Neural progenitor cell (in vitro differentiated cells): ENCODE data around the gene LIPG. TPM values are rescaled to one million over a fixed set of nuclear protein-coding genes. Genes with fewer than 3 reads are reported as not detected.
A peak's percentile ranks its signal among the peaks of the same experiment; 100 is the strongest.

Source experiments
- DNase-seq: peaks from one replicate; pipeline ENCODE4 v3.0.0-alpha.2; 2016; ENCODE audit warnings: low spot score
- H2AFZ ChIP-seq: fragments of 200-600 bp; sonication (generic); replicated peaks from 2 replicates; pipeline ENCODE4 v1.6.1; 2016; ENCODE audit warnings: antibody characterized with exemption
- H3F3A ChIP-seq: fragments of 200-600 bp; sonication (generic); 2 replicates; pipeline ENCODE4 v1.6.1; 2016; ENCODE audit warnings: antibody characterized with exemption, low read depth
- H3K27ac ChIP-seq: fragments of 200-600 bp; sonication (generic); 2 replicates; pipeline ENCODE4 v1.5.1; 2016; ENCODE audit warnings: mild to moderate bottlenecking
- H3K27me3 ChIP-seq: fragments of 200-600 bp; sonication (generic); 2 replicates; pipeline ENCODE4 v1.6.1; 2016; ENCODE audit warnings: mild to moderate bottlenecking, moderate library complexity
- H3K36me3 ChIP-seq: fragments of 200-600 bp; sonication (generic); 2 replicates; pipeline ENCODE4 v1.5.1; 2016
- H3K4me1 ChIP-seq: fragments of 200-600 bp; sonication (generic); 2 replicates; pipeline ENCODE4 v1.6.1; 2016; ENCODE audit warnings: mixed run types
- H3K4me2 ChIP-seq: fragments of 200-600 bp; sonication (generic); 2 replicates; pipeline ENCODE4 v1.6.1; 2016
- H3K4me3 ChIP-seq: fragments of 200-600 bp; sonication (generic); 2 replicates; pipeline ENCODE4 v1.5.1; 2016
- H3K79me2 ChIP-seq: fragments of 200-600 bp; sonication (generic); 2 replicates; pipeline ENCODE4 v1.6.1; 2016; ENCODE audit warnings: low read depth
- H3K9ac ChIP-seq: fragments of 200-600 bp; sonication (generic); 2 replicates; pipeline ENCODE4 v1.6.1; 2016
- H3K9me3 ChIP-seq: fragments of 200-600 bp; sonication (generic); 2 replicates; pipeline ENCODE4 v1.5.1; 2016; ENCODE audit warnings: low read depth
- H4K20me1 ChIP-seq: fragments of 200-600 bp; sonication (generic); 2 replicates; pipeline ENCODE4 v1.6.1; 2016; ENCODE audit warnings: low read depth
- H3K27ac Mint-ChIP-seq: 3 replicates; pipeline ENCODE4 v1.8.0; 2021; ENCODE audit warnings: mixed read lengths
- H3K27me3 Mint-ChIP-seq: 2 replicates; pipeline ENCODE4 v1.8.0; 2022; ENCODE audit warnings: low read depth, mild to moderate bottlenecking, inconsistent platforms, moderate library complexity, mixed read lengths; ENCODE audit not compliant: insufficient read depth
- H3K36me3 Mint-ChIP-seq: 3 replicates; pipeline ENCODE4 v1.8.0; 2021; ENCODE audit warnings: mixed read lengths
- H3K4me1 Mint-ChIP-seq: 3 replicates; pipeline ENCODE4 v1.8.0; 2021; ENCODE audit warnings: mixed read lengths
- H3K4me3 Mint-ChIP-seq: 3 replicates; pipeline ENCODE4 v1.8.0; 2021; ENCODE audit warnings: mild to moderate bottlenecking, moderate library complexity, mixed read lengths
- H3K9me3 Mint-ChIP-seq: 3 replicates; pipeline ENCODE4 v1.8.0; 2020; ENCODE audit warnings: mixed read lengths
- EZH2 ChIP-seq: fragments of 200-600 bp; sonication (generic); IDR thresholded peaks from 2 replicates; pipeline ENCODE4 v1.6.1; 2017; ENCODE audit warnings: antibody characterized with exemption, mild to moderate bottlenecking, moderate library complexity
- EZH2phosphoT487 ChIP-seq: fragments of 200-600 bp; sonication (generic); IDR thresholded peaks from 2 replicates; pipeline ENCODE4 v1.6.1; 2017; ENCODE audit warnings: antibody characterized with exemption
- total RNA-seq: library from RNA; depleted of rRNA; stranded (reverse); fragments of >200 nt; gene quantifications from 2 replicates; pipeline ENCODE4 v1.2.3, GENCODE V29; 2015; ENCODE audit warnings: low replicate concordance
- TF ChIP-seq, protein P1 (sequence below): fragments of 200-600 bp; sonication (generic); IDR thresholded peaks from 2 replicates; pipeline ENCODE4 v1.5.1; 2017; ENCODE audit warnings: antibody characterized with exemption, mild to moderate bottlenecking

The LIPG gene
- total RNA-seq, 1 donor from 2014 or later = 3.7 TPM

DNA sequence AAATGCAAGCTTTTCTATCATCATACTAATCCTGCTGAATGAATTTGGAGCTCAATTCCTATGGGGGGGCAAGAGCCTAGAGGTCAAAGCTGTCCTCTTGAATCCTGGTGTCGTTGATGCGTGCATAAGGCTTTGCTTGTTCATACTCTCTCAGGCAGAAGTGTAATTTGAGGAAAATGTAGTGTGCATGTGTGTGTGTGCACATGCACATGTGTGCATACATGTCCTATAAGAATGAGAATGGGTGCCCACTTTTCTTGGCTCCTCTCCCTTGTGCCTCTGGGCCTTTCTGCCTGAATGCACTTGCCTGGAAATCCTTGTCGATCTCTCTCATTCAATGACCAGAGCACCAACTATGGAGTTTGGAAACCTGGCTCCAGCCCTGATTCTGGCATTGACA lies 46.3 kb upstream of the LIPG start:
- no peak for TF ChIP-seq EZH2phosphoT487
- H3K27me3 Mint-ChIP-seq = peaks cover 16% of the 10 kb centered on the region
- Histone ChIP-seq H3K27ac (no peak overlapping the region), H3K9me3 (no peaks in the 10 kb centered on the region), H3K36me3 (no peaks in the 10 kb centered on the region), H2AFZ (no peak overlapping the region), H3K4me2 (no peak overlapping the region), H3K27me3 (no peaks in the 10 kb centered on the region), H3K4me3 (no peak overlapping the region), H3F3A (peaks cover 27% of the 10 kb centered on the region), H3K79me2 (no peaks in the 10 kb centered on the region), H4K20me1 (peaks cover 1% of the 10 kb centered on the region), H3K4me1 (peaks cover 19% of the 10 kb centered on the region), H3K9ac (no peak overlapping the region)
- peaks cover 53% of the 10 kb centered on the region for H3K4me1 Mint-ChIP-seq
- no peaks in the 10 kb centered on the region for H3K9me3 Mint-ChIP-seq
- H3K4me3 Mint-ChIP-seq = peak overlapping the region; percentile 5
- H3K27ac Mint-ChIP-seq = peak overlapping the region; percentile 39
- H3K36me3 Mint-ChIP-seq = no peaks in the 10 kb centered on the region
- no peak for DNase-seq

DNA sequence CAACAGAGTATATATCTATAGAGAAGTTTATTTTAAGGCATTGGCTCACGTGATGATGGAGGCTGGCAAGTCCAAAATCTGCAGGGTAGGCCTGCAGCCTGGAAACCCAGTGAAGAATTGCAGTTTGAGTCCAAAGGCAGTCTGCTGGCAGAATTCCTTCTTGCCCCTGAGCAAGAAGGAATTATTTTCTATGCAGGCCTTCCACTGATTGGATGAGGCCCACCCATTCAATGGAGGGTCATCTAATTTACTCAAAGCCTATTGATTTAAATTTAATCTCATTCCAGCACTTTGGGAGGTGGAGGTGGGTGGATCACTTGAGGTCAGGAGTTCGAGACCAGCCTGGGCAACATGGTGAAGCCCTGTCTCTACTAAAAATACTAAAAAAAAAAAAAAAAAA lies 44.4 kb upstream of the LIPG start:
- TF ChIP-seq, protein P1, sequence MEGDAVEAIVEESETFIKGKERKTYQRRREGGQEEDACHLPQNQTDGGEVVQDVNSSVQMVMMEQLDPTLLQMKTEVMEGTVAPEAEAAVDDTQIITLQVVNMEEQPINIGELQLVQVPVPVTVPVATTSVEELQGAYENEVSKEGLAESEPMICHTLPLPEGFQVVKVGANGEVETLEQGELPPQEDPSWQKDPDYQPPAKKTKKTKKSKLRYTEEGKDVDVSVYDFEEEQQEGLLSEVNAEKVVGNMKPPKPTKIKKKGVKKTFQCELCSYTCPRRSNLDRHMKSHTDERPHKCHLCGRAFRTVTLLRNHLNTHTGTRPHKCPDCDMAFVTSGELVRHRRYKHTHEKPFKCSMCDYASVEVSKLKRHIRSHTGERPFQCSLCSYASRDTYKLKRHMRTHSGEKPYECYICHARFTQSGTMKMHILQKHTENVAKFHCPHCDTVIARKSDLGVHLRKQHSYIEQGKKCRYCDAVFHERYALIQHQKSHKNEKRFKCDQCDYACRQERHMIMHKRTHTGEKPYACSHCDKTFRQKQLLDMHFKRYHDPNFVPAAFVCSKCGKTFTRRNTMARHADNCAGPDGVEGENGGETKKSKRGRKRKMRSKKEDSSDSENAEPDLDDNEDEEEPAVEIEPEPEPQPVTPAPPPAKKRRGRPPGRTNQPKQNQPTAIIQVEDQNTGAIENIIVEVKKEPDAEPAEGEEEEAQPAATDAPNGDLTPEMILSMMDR = no peak
- TF ChIP-seq EZH2 (no peak), EZH2phosphoT487 (no peak)
- no peaks in the 10 kb centered on the region for H3K36me3 ChIP-seq
- no peaks in the 10 kb centered on the region for H3K36me3 Mint-ChIP-seq
- no peak overlapping the region for H3K4me2 ChIP-seq
- no peaks in the 10 kb centered on the region for H3K79me2 ChIP-seq
- H3K9ac ChIP-seq = no peak overlapping the region
- peaks cover 12% of the 10 kb centered on the region for H3K27me3 Mint-ChIP-seq
- no peak overlapping the region for H3K27ac ChIP-seq
- H3K4me3 ChIP-seq = no peak overlapping the region
- H3F3A ChIP-seq = peaks cover 43% of the 10 kb centered on the region
- no peaks in the 10 kb centered on the region for H3K9me3 ChIP-seq
- DNase-seq = no peak
- H2AFZ ChIP-seq = no peak overlapping the region
- H3K27me3 ChIP-seq = no peaks in the 10 kb centered on the region
- H3K9me3 Mint-ChIP-seq = no peaks in the 10 kb centered on the region
- no peak overlapping the region for H3K4me3 Mint-ChIP-seq
- no peak overlapping the region for H3K27ac Mint-ChIP-seq
- H4K20me1 ChIP-seq = peaks cover 7% of the 10 kb centered on the region
- H3K4me1 ChIP-seq = peaks cover 34% of the 10 kb centered on the region
- H3K4me1 Mint-ChIP-seq = peaks cover 67% of the 10 kb centered on the region

DNA sequence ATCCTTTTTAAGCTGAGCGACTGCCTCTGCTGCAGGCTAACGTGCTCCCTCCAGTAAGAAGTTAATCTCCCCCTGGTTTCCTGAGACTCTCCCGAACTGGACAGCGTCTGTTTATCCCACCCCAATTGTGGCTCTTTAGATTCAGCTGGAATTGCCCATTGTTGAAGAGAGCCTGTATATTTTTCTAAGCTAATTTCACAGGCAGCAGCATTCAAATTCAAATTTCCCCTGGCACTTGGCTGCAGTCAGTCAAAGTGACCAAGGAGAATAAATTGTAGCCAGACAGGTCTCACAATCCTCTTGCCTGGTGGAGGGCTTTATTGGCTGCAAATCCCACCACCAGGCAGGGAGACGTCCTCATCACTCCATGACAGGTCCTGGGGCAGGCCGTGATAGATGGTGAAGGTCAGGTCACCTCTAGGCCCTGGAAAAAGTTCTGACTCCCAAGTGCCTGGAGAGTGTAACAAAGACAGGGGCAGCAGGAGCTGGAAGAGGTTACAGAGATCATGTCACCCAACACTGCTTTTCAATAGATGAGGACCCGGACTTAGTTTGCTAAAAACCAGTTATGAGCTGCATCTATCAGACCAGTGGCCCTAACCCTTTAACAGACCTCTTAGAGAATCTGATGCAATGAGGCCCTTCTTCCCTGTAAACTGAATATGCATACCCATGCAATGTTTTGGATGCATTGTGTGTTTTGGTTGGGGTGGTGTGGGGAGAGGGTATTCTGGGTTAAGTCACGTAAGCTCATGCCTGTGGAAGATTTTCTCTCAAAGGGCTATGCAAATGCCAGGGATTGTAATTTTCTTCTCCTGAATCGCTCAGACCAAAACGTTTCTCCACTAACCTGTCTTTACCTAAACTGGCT lies 42.5 kb upstream of the LIPG start:
- Histone ChIP-seq H3K4me2 (peak overlapping the region; percentile 67), H3K27ac (no peak overlapping the region), H3K4me1 (peaks cover 34% of the 10 kb centered on the region), H3K79me2 (no peaks in the 10 kb centered on the region), H2AFZ (no peak overlapping the region), H4K20me1 (peaks cover 7% of the 10 kb centered on the region), H3F3A (peaks cover 43% of the 10 kb centered on the region), H3K27me3 (no peaks in the 10 kb centered on the region), H3K9ac (no peak overlapping the region), H3K9me3 (no peaks in the 10 kb centered on the region), H3K36me3 (no peaks in the 10 kb centered on the region), H3K4me3 (no peak overlapping the region)
- no peaks in the 10 kb centered on the region for H3K36me3 Mint-ChIP-seq
- no peaks in the 10 kb centered on the region for H3K9me3 Mint-ChIP-seq
- TF ChIP-seq EZH2phosphoT487 (no peak), EZH2 (no peak)
- TF ChIP-seq, protein P1 = no peak
- peaks cover 72% of the 10 kb centered on the region for H3K4me1 Mint-ChIP-seq
- H3K4me3 Mint-ChIP-seq = peak overlapping the region; percentile 71
- peak; percentile 60 for DNase-seq
- H3K27ac Mint-ChIP-seq = peak overlapping the region; percentile 81
- H3K27me3 Mint-ChIP-seq = peaks cover 12% of the 10 kb centered on the region

DNA sequence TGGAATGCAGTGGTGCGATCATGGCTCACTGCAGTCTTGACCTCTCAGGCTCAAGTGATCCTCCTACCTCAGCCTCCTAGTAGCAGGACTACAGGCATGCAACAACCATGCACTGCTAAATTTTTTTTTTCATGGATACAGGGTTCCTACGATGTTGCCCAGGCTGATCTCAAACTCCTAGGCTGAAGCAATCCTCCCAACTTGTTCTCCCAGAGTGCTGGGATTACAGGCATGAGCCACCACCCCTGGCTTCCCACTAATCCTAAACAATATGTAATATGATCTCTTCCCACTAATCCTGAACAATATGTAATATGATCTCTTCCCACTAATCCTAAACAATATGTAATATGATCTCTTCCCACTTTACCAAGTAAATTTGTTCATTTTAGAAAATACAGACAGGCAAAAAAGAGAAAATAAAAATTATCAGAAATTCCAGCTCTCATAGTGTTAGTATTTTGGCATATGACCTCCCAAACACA lies 41.2 kb upstream of the LIPG start:
- H3K36me3 Mint-ChIP-seq = no peaks in the 10 kb centered on the region
- peak overlapping the region; percentile 58 for H3K27ac Mint-ChIP-seq
- Histone ChIP-seq H3K9me3 (no peaks in the 10 kb centered on the region), H3F3A (peaks cover 43% of the 10 kb centered on the region), H3K4me2 (peak overlapping the region; percentile 67), H3K4me3 (peak overlapping the region; percentile 10), H3K27me3 (no peaks in the 10 kb centered on the region), H3K9ac (no peak overlapping the region), H4K20me1 (peaks cover 7% of the 10 kb centered on the region), H3K36me3 (no peaks in the 10 kb centered on the region), H3K79me2 (no peaks in the 10 kb centered on the region), H3K27ac (peak overlapping the region; percentile 76), H2AFZ (no peak overlapping the region), H3K4me1 (peaks cover 34% of the 10 kb centered on the region)
- peaks cover 9% of the 10 kb centered on the region for H3K27me3 Mint-ChIP-seq
- TF ChIP-seq EZH2 = no peak
- peak; percentile 46 for TF ChIP-seq EZH2phosphoT487
- H3K9me3 Mint-ChIP-seq = no peaks in the 10 kb centered on the region
- peak; percentile 60 for DNase-seq
- no peak overlapping the region for H3K4me3 Mint-ChIP-seq
- peaks cover 64% of the 10 kb centered on the region for H3K4me1 Mint-ChIP-seq
